Stimulated activated CD4-positive, alpha-beta T cell treated with anti-CD3 and anti-CD28 coated beads, Interleukin-2, amount 100 ng/mL, for 24 hours (primary cell): Measurements from ENCODE around the gene BPIFB2.

Source experiments
- DNase-seq, 2 donors: peaks; one replicate each; pipeline ENCODE4 v3.0.0-alpha.2; 2020

BPIFB2 gene

GRCh38 chr20:32986331-32986966 is 21.1 kb upstream of the BPIFB2 start:
- no peak for DNase-seq

GRCh38 chr20:32987044-32987825 is 20.3 kb upstream of the BPIFB2 start:
- DNase-seq, result no peak

- no peak for DNase-seq
These were observed 19.5 kb upstream of the BPIFB2 start for GRCh38 chr20:32988008-32988407.

GRCh38 chr20:32989507-32990283 is 17.8 kb upstream of the BPIFB2 start:
- no peak for DNase-seq

- no peak for DNase-seq
These were observed 17.1 kb upstream of the BPIFB2 start for GRCh38 chr20:32990426-32990825.

GRCh38 chr20:32991383-32991782 is 16.1 kb upstream of the BPIFB2 start:
- no peak for DNase-seq

GRCh38 chr20:32991792-32992641 is 15.5 kb upstream of the BPIFB2 start:
- DNase-seq, result no peak

- no peak for DNase-seq
These were observed 13.9 kb upstream of the BPIFB2 start for GRCh38 chr20:32993496-32994050.

GRCh38 chr20:32995802-32996201 is 11.7 kb upstream of the BPIFB2 start:
- DNase-seq, result no peak

GRCh38 chr20:32997431-32997830 is 10.1 kb upstream of the BPIFB2 start:
- DNase-seq, result no peak

- DNase-seq, result no peak
These were observed 7.8 kb upstream of the BPIFB2 start for GRCh38 chr20:32999603-33000250.

- DNase-seq, result no peak
These were observed 6.6 kb upstream of the BPIFB2 start for GRCh38 chr20:33000802-33001466.

- no peak for DNase-seq
These were observed 5.3 kb upstream of the BPIFB2 start for GRCh38 chr20:33002087-33002808.

- no peak for DNase-seq
These were observed 3.3 kb upstream of the BPIFB2 start, which contains the start of gene SUN5 for GRCh38 chr20:33004141-33004751. Gene SUN5 (minus strand): TSS chr20:33004433. CDS start chr20:33004340, 93 bp downstream.

- DNase-seq, result peak; percentile 18 to 28
These were observed 2.4 kb upstream of the BPIFB2 start for GRCh38 chr20:33005132-33005566.

GRCh38 chr20:33005908-33006775 is 1.4 kb upstream of the BPIFB2 start:
- no peak for DNase-seq

GRCh38 chr20:33006776-33007375 is 628 bp upstream of the BPIFB2 start:
- no peak for DNase-seq
